NT2/D1 (cell line): Measurements from ENCODE around the gene TOM1L2.

Experiments
- DNase-seq: peaks from one replicate; pipeline ENCODE4 v3.0.0-alpha.2; 2011; ENCODE audit warnings: low read depth, low spot score
- H3K27me3 ChIP-seq: 2 replicates; pipeline ENCODE4 v1.6.0; 2011; ENCODE audit warnings: mild to moderate bottlenecking; ENCODE audit not compliant: insufficient read length, insufficient read depth
- H3K36me3 ChIP-seq: 2 replicates; pipeline ENCODE4 v1.6.1; 2011; ENCODE audit warnings: mild to moderate bottlenecking, low read length, mixed read lengths; ENCODE audit not compliant: insufficient read depth, insufficient read length
- H3K4me1 ChIP-seq: 2 replicates; pipeline ENCODE4 v1.5.1; 2011; ENCODE audit not compliant: insufficient read depth, insufficient read length
- H3K4me3 ChIP-seq: 2 replicates; pipeline ENCODE4 v1.5.1; 2011; ENCODE audit warnings: low read depth; ENCODE audit not compliant: insufficient read length
- H3K9ac ChIP-seq: 2 replicates; pipeline ENCODE4 v1.6.0; 2011; ENCODE audit warnings: low read depth; ENCODE audit not compliant: insufficient read length
- H3K9me3 ChIP-seq: 2 replicates; pipeline ENCODE4 v1.5.1; 2011; ENCODE audit warnings: mild to moderate bottlenecking, low read length; ENCODE audit not compliant: insufficient read depth
- SUZ12 ChIP-seq: IDR thresholded peaks from 2 replicates; pipeline ENCODE4 v1.6.1; 2011; ENCODE audit not compliant: insufficient read length, insufficient read depth; ENCODE audit errors: extremely low read depth
- YY1 ChIP-seq: IDR thresholded peaks from 2 replicates; pipeline ENCODE4 v1.6.1; 2011; ENCODE audit not compliant: insufficient read length, insufficient read depth
- ZNF274 ChIP-seq: IDR thresholded peaks from 2 replicates; pipeline ENCODE4 v1.6.1; 2011; ENCODE audit warnings: mild to moderate bottlenecking, low read depth, low read length

TOM1L2 gene

GRCh38 chr17:17994271-17995069, 22.3 kb upstream of the TOM1L2 start:
- Histone ChIP-seq H3K27me3 (no peaks in the 10 kb centered on the region), H3K9ac (no peak overlapping the region), H3K4me1 (peaks cover 12% of the 10 kb centered on the region), H3K36me3 (no peaks in the 10 kb centered on the region), H3K4me3 (no peak overlapping the region), H3K9me3 (no peaks in the 10 kb centered on the region)
- TF ChIP-seq SUZ12 (no peak), ZNF274 (no peak), YY1 (no peak)
- peak; percentile 23 for DNase-seq

- Histone ChIP-seq H3K9ac (no peak overlapping the region), H3K4me3 (no peak overlapping the region), H3K4me1 (peaks cover 12% of the 10 kb centered on the region), H3K36me3 (no peaks in the 10 kb centered on the region), H3K9me3 (no peaks in the 10 kb centered on the region), H3K27me3 (no peaks in the 10 kb centered on the region)
- TF ChIP-seq ZNF274 (no peak), YY1 (no peak), SUZ12 (no peak)
- DNase-seq = no peak
Measured at GRCh38 chr17:17993852-17994251, 21.7 kb upstream of the TOM1L2 start.

DNA sequence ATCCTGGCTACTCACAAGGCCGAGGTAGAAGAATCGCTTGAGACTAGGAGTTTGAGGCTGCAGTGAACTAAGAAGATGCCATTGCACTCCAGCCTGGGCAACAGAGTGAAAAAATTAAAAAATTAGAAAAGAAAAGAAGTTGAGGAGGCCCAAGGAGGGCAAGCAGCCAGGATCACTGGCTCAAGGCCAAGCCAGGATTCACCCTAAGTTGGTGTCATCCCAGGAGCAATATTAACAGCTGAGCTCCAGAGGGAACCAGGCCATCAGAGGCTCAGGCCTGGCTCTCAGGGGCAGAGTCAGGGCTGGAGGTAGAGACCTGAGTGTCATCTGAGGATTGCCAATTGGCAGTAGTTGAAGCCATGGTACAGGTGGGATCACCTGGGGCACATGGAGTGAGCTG, 21.2 kb upstream of the TOM1L2 start:
- no peak overlapping the region for H3K9ac ChIP-seq
- H3K4me1 ChIP-seq = peaks cover 12% of the 10 kb centered on the region
- H3K4me3 ChIP-seq = no peak overlapping the region
- H3K9me3 ChIP-seq = no peaks in the 10 kb centered on the region
- no peaks in the 10 kb centered on the region for H3K36me3 ChIP-seq
- TF ChIP-seq ZNF274 (no peak), SUZ12 (no peak), YY1 (no peak)
- no peaks in the 10 kb centered on the region for H3K27me3 ChIP-seq
- DNase-seq = no peak

DNA sequence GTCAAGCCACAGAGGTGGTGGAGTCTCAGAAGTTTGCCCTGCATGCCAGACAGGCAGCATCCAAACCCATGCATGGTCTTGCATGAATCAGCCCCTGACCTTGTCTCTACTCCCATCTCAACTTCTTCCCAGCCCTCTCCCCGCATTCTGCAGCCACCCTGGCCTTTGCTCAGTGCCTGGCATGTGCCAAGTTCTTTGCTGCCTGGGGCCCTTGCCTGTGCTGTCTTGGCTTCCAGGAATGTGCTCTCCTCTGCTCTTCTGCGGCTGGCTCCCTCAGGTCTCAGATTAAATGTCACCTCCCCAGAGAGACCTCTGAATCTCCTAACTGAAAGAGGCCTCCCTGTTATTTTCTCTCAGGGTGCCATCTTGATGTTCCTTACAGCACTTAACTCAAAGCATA, 18.1 kb upstream of the TOM1L2 start:
- no peaks in the 10 kb centered on the region for H3K9me3 ChIP-seq
- peaks cover 12% of the 10 kb centered on the region for H3K4me1 ChIP-seq
- no peaks in the 10 kb centered on the region for H3K27me3 ChIP-seq
- TF ChIP-seq YY1 (no peak), ZNF274 (no peak), SUZ12 (no peak)
- H3K4me3 ChIP-seq = no peak overlapping the region
- DNase-seq = no peak
- no peaks in the 10 kb centered on the region for H3K36me3 ChIP-seq
- H3K9ac ChIP-seq = no peak overlapping the region

- no peak overlapping the region for H3K4me3 ChIP-seq
- H3K36me3 ChIP-seq = no peaks in the 10 kb centered on the region
- TF ChIP-seq YY1 (no peak), SUZ12 (no peak), ZNF274 (no peak)
- peaks cover 8% of the 10 kb centered on the region for H3K4me1 ChIP-seq
- DNase-seq = no peak
- H3K9me3 ChIP-seq = no peaks in the 10 kb centered on the region
- H3K27me3 ChIP-seq = no peaks in the 10 kb centered on the region
- no peak overlapping the region for H3K9ac ChIP-seq
Measured at GRCh38 chr17:17989618-17990017, 17.4 kb upstream of the TOM1L2 start.

DNA sequence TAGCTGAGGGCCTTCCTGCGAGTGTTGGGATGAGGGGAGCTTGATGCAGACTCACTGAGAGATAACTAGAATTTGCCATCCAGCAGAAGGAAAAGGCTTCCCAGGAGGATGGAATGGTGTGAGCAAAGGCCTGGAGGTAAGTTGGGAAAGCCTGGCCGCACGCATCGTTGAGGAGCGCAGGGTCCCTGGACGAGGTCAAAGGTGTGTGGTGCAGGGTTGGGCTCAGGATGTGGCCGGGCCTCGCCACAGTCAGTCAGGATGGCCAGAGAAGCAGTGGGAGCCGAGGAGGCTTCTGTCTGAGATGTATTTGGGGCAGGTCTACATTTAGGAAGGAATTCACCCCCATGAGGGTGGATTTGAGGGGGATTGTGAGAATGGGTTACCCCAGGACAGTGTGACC, 16.9 kb upstream of the TOM1L2 start:
- no peaks in the 10 kb centered on the region for H3K9me3 ChIP-seq
- peaks cover 3% of the 10 kb centered on the region for H3K4me1 ChIP-seq
- no peak for DNase-seq
- H3K4me3 ChIP-seq = no peak overlapping the region
- TF ChIP-seq SUZ12 (no peak), ZNF274 (no peak), YY1 (no peak)
- H3K9ac ChIP-seq = no peak overlapping the region
- H3K27me3 ChIP-seq = no peaks in the 10 kb centered on the region
- no peaks in the 10 kb centered on the region for H3K36me3 ChIP-seq

DNA sequence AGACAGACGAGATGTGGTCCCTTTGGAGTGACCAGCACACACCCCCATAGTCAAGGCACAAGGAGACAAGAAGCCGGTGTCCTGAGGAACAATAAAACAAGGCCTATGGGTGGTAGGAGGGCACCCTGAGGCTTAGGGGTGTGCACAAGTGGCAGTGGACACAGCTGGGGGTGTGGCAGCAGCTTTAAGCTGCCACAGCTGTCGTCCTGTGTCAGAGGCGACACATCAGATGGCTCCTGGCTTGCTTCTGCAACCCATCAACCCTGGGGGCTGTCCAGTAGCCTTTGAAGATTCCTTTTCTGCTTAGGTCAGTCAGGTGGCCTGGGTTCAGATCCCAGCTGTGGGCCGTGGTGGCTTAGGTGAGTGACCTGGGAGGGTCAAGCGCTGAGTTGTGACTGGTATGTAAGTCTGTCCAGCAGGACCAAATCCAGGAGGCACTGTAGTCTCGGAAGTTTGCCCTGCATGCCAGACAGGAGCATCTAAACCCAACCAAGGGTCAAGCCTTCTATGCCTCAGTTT, 16.3 kb upstream of the TOM1L2 start:
- H3K9ac ChIP-seq = no peak overlapping the region
- H3K36me3 ChIP-seq = no peaks in the 10 kb centered on the region
- no peak for DNase-seq
- no peak overlapping the region for H3K4me3 ChIP-seq
- H3K27me3 ChIP-seq = no peaks in the 10 kb centered on the region
- TF ChIP-seq ZNF274 (no peak), YY1 (no peak), SUZ12 (no peak)
- no peaks in the 10 kb centered on the region for H3K9me3 ChIP-seq
- H3K4me1 ChIP-seq = peaks cover 1% of the 10 kb centered on the region
